ENCODE measurements around the gene MDP1.

MDP1 gene

DNA sequence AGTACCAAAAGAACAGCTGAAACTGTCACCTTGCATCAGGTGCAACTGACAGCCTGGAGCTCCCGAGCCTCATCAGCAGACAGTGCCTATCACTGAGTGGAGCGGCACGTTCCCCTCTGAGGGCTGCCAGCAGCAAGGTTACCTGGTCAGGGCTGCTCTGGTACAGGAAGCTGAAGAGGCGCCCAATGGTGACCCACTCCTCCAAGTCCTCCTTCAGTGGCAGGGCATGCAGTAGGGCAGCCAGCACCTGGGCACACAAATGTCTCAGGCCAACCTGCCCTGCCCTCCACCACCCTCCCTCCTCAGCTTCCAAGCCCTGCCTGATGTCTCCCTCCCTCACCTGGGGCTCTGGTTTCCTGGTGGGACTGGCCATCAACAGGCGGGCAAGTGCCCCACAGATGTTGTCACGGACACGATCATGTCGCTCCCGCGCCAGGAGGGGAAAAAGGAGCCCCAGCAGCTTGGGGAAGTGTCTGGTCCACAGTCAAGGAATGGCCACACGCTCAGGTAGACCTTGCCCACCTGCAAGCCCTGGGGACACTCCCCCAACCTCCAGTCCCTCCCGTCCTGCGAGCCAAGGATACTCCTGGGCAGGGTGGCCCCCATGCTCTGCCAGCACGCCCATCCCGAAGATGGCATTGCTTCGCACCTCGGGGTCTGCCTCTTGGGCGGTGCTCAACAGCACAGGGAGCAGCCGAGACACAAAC, 34.3 kb downstream of the MDP1 start:
- DNase-seq (ENCODE audit: low read depth) = no peak

DNA sequence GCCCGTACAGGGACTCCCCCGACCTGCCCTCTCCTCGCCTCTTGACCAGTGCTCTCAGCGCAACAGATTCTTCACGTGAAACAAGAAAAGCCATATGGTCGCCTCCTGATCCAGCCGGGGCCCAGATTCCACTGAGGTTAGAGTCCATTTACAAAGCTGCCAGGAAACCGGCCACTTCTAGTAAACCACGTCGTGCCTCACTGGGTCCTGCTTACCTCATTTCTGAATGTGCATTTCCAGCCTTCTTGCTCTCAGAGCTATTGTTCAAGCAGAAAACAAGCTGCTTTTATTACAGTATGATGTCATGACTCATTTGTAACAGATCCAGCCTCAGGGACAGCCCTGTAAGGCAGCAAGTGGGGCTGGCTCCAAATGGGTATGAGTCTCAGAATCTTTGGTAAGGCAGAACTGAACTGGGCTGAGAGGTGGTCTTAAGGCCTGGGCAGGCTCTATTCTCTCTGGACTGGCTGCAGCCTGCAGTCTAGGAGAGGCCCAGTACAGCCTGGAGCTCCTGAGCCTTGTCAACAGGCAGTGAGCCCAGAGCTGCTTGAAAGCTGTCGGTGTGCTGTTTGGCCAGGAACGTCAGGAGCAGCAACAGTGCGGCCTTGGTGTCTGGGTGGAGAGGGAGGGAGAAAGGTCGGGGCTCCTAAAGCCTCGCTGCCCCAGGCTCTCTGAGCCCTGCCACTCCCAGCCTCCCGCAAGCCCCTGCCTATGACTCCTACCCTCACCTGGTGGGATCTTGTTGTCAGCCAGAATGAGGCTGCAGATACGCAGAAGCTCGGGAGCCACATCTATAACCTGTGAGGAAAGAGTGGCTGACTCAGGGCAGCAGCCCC, 35.7 kb downstream of the MDP1 start:
- no peak for DNase-seq (ENCODE audit: low read depth)

DNA sequence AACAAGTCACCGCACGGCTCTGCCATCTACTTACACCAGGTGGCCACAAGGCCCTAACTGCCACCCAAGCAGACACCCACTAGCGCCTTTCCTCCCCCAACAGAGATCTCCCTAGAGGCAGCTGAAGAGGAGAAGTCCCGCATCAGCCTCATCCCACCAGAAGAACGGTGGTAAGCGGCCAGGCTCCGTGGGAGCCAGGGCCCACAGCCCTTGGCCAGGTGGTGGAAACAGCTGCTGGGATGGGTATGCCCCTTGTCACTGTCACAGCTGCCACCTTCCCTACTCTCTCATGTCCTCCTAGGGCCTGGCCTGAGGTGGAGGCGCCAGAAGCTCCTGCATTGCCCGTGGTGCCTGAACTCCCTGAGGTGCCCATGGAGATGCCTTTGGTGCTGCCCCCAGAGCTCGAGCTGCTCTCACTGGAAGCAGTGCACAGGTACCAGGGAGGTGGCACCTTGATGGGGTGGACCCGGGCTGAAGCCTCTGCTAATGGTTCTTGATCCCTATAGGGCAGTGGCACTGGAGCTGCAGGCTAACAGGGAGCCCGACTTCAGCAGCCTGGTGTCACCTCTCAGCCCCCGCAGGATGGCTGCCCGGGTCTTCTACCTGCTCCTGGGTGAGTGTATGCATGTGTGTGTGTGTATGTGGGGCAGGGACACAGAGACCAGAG, 36.4 kb downstream of the MDP1 start:
- no peak for DNase-seq (ENCODE audit: low read depth)

DNA sequence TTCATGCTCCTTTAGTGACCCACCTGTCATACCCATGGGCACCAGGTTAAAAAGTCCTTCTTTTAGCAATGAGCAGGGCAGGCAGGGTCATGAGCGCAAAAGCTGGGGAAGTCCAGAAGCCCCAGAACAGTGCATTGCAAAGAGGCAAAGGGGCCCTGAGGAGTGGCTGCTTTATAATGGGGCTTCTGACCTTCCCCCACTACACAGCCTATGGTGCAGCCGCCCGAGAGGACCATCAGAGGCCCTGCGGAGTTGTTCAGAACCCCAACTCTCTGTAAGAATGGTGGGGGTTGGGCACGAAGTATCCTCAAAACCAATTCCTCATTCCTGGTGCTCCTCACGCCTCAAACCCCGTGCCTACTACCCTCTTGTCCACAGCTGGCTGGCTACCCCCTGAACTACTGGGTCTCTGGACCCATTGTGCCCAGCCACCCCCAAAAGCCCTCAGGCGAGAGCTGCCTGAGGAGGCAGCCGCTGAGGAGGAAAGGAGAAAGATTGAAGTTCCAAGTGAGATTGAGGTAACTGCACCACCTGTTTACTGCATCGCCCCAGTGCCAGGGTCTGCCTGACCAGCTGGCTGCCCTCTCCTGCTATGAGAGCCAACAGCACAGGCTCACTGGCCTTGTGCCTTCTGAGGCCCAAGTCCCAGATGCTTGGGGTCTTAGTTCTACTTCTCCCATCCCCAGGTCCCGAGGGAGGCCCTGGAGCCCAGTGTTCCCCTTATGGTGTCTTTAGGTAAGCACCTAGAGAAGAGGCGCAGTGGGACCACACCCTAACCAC, 37.3 kb downstream of the MDP1 start:
- DNase-seq (ENCODE audit: low read depth) = no peak

DNA sequence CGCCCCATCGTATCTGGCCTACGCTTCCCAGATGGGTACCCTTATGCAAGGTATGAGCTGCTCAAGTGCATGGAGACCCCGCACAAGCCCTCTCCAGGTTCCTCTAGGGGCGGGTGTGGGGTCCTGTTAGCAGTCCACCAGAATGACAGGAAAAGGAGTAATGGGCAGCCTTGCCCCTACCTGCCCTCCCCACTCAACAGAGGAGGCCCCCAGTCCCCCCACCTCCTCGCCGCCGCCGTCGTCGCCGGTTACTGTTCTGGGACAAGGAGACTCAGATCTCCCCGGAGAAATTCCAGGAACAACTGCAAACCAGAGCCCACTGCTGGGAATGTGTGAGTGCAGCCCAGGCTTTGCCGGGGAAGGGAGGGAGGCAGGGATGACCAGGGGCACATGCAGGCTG, 38.0 kb downstream of the MDP1 start:
- no peak for DNase-seq (ENCODE audit: low read depth)

DNA sequence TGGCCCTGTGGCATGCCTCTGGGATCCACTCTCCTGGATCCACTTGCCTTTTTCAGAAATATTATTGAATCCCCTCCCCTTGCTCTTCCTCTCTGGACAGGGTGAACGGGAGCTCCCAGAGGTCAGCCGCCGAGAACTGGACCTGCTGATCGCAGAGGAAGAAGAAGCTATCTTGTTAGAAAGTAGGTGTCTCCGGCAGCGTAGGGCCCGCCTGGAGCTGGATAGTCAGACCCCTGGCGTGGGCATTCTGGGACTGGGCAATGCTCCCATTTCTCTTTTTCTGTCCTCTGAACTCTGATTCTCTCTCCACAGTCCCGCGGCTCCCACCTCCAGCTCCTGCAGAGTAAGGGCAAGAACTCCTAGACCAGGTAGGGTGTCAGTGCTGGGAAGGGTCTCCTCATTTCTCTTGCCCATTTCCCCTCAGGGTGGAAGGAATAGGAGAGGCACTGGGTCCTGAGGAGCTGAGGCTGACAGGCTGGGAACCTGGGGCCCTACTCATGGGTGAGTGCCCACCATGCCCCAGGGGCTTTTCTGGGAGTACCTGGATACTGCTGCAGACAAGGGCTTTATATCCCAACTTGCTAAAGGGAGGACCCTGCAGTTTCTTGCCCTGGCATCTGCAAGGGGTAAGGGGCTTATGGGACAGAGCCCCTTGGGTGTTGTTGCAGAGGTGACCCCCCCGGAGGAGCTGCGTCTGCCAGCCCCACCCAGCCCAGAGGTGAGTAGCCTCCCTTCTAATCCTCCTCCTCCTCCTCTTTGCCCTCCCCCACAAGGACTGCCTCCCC, 38.6 kb downstream of the MDP1 start:
- no peak for DNase-seq (ENCODE audit: low read depth)

DNA sequence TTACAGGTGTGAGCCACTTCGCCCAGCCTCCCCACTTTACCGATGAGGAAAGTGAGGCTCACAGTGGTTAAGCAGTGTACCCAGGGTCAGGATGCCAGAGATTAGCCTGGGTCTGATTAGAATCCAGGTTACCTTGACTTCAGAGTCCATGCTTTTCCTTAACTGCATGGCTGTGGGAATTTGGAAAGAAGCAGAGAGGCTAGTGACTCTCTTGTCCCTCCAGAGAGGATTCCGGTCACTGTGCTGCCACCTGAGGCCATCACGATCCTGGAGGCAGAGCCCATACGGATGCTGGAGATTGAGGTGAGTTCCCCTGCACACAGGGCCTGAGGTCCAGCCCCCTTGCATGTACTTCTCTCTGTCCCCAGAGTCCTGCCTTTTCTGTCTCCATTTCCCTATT, 39.3 kb downstream of the MDP1 start:
- no peak for DNase-seq (ENCODE audit: low read depth)

DNA sequence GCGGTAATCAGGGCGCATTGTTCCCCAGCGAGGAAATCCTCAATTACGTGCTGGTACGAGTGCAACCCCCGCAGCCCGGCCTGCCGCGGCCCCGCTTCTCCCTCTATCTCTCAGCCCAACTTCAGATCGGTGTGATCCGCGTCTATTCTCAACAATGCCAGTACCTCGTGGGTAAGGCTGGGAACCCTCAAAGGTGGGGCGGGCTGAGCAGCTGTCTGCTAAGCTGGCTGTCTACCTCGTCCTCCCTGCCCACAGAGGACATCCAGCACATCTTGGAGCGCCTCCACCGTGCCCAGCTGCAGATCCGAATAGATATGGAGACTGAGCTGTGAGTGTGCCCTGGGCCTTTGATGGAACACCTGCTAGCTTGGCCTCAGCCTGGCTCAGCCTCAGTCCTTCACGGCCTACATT, 43.0 kb downstream of the MDP1 start:
- DNase-seq (ENCODE audit: low read depth) = no peak

DNA sequence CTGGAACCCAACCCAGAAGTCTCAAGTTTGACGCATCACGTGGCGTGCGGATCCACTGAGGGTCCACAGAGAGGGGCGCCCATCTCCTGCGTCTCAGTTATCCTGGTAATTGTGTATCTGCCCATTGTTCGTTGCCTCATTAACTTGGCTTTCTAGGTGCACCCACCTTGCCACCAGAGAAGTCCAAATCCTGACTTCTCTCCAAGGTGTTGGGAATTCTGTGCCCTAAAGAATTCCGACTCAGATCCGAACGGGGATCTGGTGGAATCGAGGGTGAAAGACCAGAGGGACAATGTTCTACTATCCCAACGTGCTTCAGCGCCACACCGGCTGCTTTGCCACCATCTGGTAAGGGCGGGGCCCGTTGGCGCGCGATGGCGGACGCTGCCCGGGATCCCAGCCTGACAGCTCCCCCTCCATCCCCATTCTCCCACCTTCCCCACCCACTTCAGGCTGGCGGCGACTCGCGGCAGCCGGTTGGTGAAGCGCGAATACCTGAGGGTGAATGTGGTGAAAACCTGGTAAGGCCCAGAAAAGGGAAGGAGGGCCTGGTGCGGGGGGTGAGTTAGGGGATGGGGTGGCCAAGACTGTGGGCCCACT, 43.5 kb downstream of the MDP1 start:
- no peak for DNase-seq (ENCODE audit: low read depth)

DNA sequence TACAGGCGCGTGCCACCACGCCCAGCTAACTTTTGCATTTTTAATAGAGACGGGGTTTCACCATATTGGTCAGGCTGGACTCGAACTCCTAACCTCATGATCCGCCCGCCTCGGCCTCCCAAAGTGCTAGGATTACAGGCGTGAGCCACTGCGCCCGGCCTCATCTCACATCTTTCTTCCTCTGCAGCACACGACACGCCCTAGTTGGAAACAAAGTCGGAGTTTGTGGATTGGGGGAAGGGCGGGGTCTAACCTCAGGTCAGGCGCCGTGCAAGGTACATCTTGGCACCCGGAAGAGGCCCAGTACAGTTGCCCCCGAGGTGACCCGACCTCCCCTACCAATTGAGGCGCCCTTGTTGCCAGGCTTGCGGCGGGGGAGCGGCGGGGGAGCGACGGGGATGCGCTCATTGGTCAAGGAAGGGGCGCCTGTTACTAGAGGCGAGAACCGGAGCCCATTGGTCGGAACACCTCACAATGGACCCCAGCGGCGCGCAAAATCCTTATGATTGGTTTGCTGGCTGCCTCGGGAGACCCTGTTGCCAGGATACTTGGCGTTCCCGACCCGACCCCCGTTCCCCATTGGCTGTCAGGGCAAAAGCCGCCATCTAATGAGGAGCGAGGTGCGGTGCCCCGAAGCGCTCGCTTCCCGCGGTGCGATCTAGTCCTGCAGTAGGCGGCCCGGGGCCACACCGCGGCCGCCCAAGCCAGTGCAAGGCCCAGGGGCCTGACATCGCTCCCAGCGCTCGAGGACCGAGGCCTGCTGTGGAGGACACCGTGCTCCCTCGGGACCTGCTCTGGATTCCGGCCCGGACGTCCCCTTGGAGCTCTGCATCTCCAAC, 44.2 kb downstream of the MDP1 start, which contains the start of gene REC8:
Gene REC8, plus strand, starts transcription at position 659 of the 839 bp plus-strand sequence. CDS start 473 bp downstream, outside the sequence.
- DNase-seq (ENCODE audit: low read depth) = peak; percentile 65

DNA sequence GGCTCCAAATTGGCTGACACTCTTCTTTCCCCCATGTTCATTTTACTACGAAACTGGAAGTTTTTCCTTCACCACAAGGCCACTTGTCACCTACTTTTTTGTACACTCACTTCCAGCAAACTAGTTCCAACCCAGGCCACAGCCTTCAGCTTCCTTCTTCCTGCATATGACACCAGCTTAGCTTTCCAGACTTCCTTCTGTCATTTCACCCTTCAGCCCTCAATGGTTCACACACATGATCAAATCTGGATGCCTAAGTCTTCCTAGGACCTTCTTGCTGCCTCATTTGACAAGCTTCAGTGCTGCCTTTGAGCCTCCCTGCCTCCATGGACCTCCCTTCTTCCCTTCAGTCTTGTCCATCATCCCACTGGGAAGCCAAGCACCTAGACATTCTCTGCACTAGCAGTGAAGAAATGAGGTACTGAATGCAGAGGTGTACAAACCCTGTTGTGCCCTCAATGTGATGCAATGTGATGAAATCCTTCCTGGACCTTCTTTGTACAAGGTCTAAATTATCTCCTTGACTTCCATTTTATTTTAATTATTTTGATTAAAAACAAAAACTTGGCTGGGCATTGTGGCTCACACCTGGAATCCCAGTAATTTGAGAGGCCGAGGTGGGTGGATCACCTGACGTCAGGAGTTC, 48.3 kb downstream of the MDP1 start:
- no peak for DNase-seq (ENCODE audit: low read depth)

DNA sequence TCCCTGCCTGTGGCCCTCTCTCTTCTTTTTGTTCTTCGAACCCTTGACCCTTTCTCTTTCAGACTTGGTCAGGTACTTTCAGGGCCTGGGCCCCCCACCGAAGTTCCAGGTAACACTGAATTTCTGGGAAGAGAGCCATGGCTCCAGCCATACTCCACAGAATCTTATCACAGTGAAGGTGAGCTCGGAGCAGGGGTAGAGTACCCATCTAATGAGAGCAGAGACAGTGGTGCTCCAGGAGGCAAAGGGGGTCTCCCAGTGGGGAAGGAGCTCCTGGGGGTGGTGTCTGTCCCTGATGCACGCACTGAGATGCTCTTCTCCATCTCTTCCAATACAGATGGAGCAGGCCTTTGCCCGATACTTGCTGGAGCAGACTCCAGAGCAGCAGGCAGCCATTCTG, 50.1 kb downstream of the MDP1 start:
- no peak for DNase-seq (ENCODE audit: low read depth)

DNA sequence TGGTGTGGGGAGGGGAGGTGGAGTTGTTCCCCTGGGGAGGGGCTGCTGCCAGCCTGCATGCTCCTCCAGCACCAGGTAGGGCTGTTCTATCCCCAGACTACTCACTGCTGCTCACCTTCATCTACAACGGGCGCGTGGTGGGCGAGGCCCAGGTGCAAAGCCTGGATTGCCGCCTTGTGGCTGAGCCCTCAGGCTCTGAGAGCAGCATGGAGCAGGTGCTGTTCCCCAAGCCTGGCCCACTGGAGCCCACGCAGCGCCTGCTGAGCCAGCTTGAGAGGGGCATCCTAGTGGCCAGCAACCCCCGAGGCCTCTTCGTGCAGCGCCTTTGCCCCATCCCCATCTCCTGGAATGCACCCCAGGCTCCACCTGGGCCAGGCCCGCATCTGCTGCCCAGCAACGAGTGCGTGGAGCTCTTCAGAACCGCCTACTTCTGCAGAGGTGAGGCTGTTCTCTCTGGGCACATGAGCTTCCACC, 51.3 kb downstream of the MDP1 start:
- DNase-seq (ENCODE audit: low read depth) = no peak
